ENCODE data around the gene UPF2.

Gene UPF2

GRCh38 chr10:11913079-11913641 lies 129.4 kb downstream of the UPF2 start:
- H3K27ac ChIP-seq: no peak overlapping the region
- TF ChIP-seq ZFX (IDR thresholded peaks at IDR 0.05; ENCODE audit: borderline replicate concordance) (no peak), CTCF (IDR thresholded peaks at IDR 0.05) (no peak)

GRCh38 chr10:11910102-11910501 lies 132.5 kb downstream of the UPF2 start:
- H3K27ac ChIP-seq: no peak overlapping the region
- TF ChIP-seq CTCF (IDR thresholded peaks at IDR 0.05) (no peak), ZFX (IDR thresholded peaks at IDR 0.05; ENCODE audit: borderline replicate concordance) (no peak)

GRCh38 chr10:11909618-11910017 lies 133.0 kb downstream of the UPF2 start:
- no peak for TF ChIP-seq CTCF (IDR thresholded peaks at IDR 0.05)
- no peak for TF ChIP-seq ZFX (IDR thresholded peaks at IDR 0.05; ENCODE audit: borderline replicate concordance)

GRCh38 chr10:11908991-11909390 lies 133.6 kb downstream of the UPF2 start:
- H3K27ac ChIP-seq: no peak overlapping the region
- TF ChIP-seq ZFX (IDR thresholded peaks at IDR 0.05; ENCODE audit: borderline replicate concordance): no peak
- TF ChIP-seq CTCF (IDR thresholded peaks at IDR 0.05): no peak

More at GRCh38 chr10:11909618-11910017, 133.0 kb downstream of the UPF2 start:
- no peak overlapping the region for H3K27ac ChIP-seq

- TF ChIP-seq ZFX (IDR thresholded peaks at IDR 0.05; ENCODE audit: borderline replicate concordance): no peak
- TF ChIP-seq CTCF (IDR thresholded peaks at IDR 0.05): no peak
- H3K27ac ChIP-seq: no peak overlapping the region
Observed at GRCh38 chr10:11908536-11908935, 134.1 kb downstream of the UPF2 start.

- no peak for TF ChIP-seq CTCF (IDR thresholded peaks at IDR 0.05)
- no peak for TF ChIP-seq ZFX (IDR thresholded peaks at IDR 0.05; ENCODE audit: borderline replicate concordance)
- H3K27ac ChIP-seq: no peak overlapping the region
Observed at GRCh38 chr10:11907914-11908313, 134.7 kb downstream of the UPF2 start.

GRCh38 chr10:11906714-11907113 lies 135.9 kb downstream of the UPF2 start:
- no peak for TF ChIP-seq CTCF (IDR thresholded peaks at IDR 0.05)
- TF ChIP-seq ZFX (IDR thresholded peaks at IDR 0.05; ENCODE audit: borderline replicate concordance): no peak
- H3K27ac ChIP-seq: no peak overlapping the region
